Spleen (tissue), 7 donors: ENCODE data around the gene TANGO6.

Experiments
- POLR2A ChIP-seq, 3 donors: fragments of 450-650 bp; IDR thresholded peaks; one replicate each; pipeline ENCODE4 v1.5.1; 2017; ENCODE audit warnings: antibody characterized with exemption in 3 of 3, mild to moderate bottlenecking in 1 of 3
- POLR2AphosphoS5 ChIP-seq, 3 donors: sonication (generic); formaldehyde crosslinking; IDR thresholded peaks; one replicate each; pipeline ENCODE4 v1.5.1; 2017; ENCODE audit warnings: antibody characterized with exemption in 3 of 3
- TF ChIP-seq, protein P1 (sequence below), 11 experiments: fragments of 200-600 bp in 7 of 11; fragments of 450-650 bp in 4 of 11; sonication (generic) in 4 of 11; IDR thresholded peaks in 8 of 11; conservative IDR thresholded peaks in 3 of 11; 1 replicate in 7 of 11; 2 replicates in 4 of 11; pipeline versions ENCODE4 v1.4.0 to v1.8.0; 2016 to 2021; ENCODE audit warnings: antibody characterized with exemption in 11 of 11, inconsistent platforms in 4 of 11, mild to moderate bottlenecking in 1 of 11
- donor health status: DM: no; HTN: no; CAD: no; lungs with moderate emphysema.
- donor health status: DM: no; HTN: no; CAD: no.
- donor health status: DM: no; HTN: no; CAD: no.

DNA sequence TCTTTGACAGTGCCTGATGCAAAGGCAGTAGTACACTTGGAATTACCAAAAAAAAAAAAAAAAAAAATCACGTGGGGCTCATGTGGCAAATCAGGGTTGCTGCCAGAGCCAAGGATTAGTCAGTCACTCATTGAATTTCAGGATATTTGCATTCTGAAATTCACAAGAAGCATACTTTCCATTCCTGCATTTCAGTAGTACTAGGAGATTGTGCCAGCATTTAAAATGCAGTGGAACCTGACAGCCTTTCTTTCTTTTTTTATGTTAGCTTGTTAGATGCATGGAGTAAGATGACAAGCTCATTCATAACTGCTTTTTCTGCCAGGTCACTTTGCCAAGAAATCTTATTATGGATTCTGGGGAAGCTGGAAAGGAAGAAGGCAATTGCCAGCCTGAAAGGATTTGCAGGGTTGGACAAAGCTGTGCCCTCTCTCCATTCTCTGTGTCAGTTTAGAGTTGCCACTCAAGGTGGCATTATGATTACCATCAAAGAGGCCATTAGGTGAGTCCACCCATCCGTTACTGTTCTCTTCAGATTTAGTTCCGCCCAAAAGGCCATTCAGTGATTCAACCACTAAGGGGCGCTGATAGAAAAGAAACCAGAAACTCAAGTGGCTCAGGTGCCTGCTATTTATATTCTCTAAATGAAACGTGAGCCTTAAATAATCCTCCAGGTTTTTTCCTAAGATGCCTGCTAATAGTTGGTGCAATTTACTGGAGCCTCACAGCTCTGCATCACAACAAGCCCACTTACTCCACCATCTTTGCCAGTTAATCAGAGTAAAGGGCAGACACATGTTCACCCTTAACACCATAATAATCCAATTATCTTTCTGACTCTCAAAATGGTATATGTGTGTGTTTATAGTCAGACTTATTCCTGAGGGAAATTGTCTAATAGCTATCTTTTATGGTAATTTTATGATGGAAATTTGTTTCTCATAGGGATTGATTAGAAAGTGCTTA is 59.0 kb downstream of the TANGO6 start:
- TF ChIP-seq, protein P1, sequence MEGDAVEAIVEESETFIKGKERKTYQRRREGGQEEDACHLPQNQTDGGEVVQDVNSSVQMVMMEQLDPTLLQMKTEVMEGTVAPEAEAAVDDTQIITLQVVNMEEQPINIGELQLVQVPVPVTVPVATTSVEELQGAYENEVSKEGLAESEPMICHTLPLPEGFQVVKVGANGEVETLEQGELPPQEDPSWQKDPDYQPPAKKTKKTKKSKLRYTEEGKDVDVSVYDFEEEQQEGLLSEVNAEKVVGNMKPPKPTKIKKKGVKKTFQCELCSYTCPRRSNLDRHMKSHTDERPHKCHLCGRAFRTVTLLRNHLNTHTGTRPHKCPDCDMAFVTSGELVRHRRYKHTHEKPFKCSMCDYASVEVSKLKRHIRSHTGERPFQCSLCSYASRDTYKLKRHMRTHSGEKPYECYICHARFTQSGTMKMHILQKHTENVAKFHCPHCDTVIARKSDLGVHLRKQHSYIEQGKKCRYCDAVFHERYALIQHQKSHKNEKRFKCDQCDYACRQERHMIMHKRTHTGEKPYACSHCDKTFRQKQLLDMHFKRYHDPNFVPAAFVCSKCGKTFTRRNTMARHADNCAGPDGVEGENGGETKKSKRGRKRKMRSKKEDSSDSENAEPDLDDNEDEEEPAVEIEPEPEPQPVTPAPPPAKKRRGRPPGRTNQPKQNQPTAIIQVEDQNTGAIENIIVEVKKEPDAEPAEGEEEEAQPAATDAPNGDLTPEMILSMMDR (IDR thresholded peaks at IDR 0.05 in 8 of 11, conservative IDR thresholded peaks at IDR 0.05 in 3 of 11) = peak in 7 of 11 experiments; percentile 12 to 45 (median 31)
- TF ChIP-seq POLR2AphosphoS5 (IDR thresholded peaks at IDR 0.05) (no peak), POLR2A (IDR thresholded peaks at IDR 0.05) (no peak)
